Stimulated activated CD8-positive, alpha-beta memory T cell treated with anti-CD3 and anti-CD28 coated beads, Interleukin-12 subunit alpha, Interleukin-12 subunit beta, amount 100 ng/mL, for 4 hours (primary cell): Measurements from ENCODE around the gene JAZF1.

ENCODE experiments used
- DNase-seq: peaks from one replicate; pipeline ENCODE4 v3.0.0-alpha.2; 2020; ENCODE audit warnings: low read depth

JAZF1 gene

GRCh38 chr7:28075674-28076358 is 104.8 kb downstream of the JAZF1 start:
- DNase-seq = no peak

- no peak for DNase-seq
These were observed 107.6 kb downstream of the JAZF1 start for GRCh38 chr7:28072876-28073514.

- DNase-seq = no peak
These were observed 109.0 kb downstream of the JAZF1 start for GRCh38 chr7:28071570-28071969.

GRCh38 chr7:28070297-28071055 is 110.1 kb downstream of the JAZF1 start:
- DNase-seq = no peak

GRCh38 chr7:28069807-28070206 is 110.8 kb downstream of the JAZF1 start:
- no peak for DNase-seq

GRCh38 chr7:28069388-28069787 is 111.2 kb downstream of the JAZF1 start:
- DNase-seq = no peak

GRCh38 chr7:28068811-28069216 is 111.8 kb downstream of the JAZF1 start:
- no peak for DNase-seq

GRCh38 chr7:28067171-28067570 is 113.4 kb downstream of the JAZF1 start:
- DNase-seq = no peak

GRCh38 chr7:28065721-28066285 is 114.8 kb downstream of the JAZF1 start:
- DNase-seq = no peak

GRCh38 chr7:28065308-28065707 is 115.3 kb downstream of the JAZF1 start:
- DNase-seq = no peak

- DNase-seq = no peak
These were observed 116.2 kb downstream of the JAZF1 start for GRCh38 chr7:28064437-28064836.

- DNase-seq = no peak
These were observed 118.2 kb downstream of the JAZF1 start for GRCh38 chr7:28062197-28062991.

- DNase-seq = no peak
These were observed 118.8 kb downstream of the JAZF1 start for GRCh38 chr7:28061824-28062196.

- no peak for DNase-seq
These were observed 120.1 kb downstream of the JAZF1 start for GRCh38 chr7:28060371-28060950.

- DNase-seq = no peak
These were observed 125.4 kb downstream of the JAZF1 start for GRCh38 chr7:28055161-28055544.

GRCh38 chr7:28054531-28055160 is 125.9 kb downstream of the JAZF1 start:
- DNase-seq = no peak

GRCh38 chr7:28052933-28053332 is 127.7 kb downstream of the JAZF1 start:
- no peak for DNase-seq

GRCh38 chr7:28048694-28049093 is 131.9 kb downstream of the JAZF1 start:
- DNase-seq = no peak

- no peak for DNase-seq
These were observed 134.6 kb downstream of the JAZF1 start for GRCh38 chr7:28046035-28046434.

- DNase-seq = no peak
These were observed 135.0 kb downstream of the JAZF1 start for GRCh38 chr7:28045592-28045991.

- DNase-seq = no peak
These were observed 135.8 kb downstream of the JAZF1 start for GRCh38 chr7:28044825-28045224.
